ENCODE results near the gene ENTPD3. TPM values are rescaled to one million over a fixed set of nuclear protein-coding genes. Genes with fewer than 3 reads are reported as not detected.

ENTPD3 gene
- total RNA-seq, 3 donors from 2014 or later, result 1.7 to 5.5 (median 3.3) TPM

GRCh38 chr3:40387895-40388254 lies 891 bp downstream of the ENTPD3 start:
- no peak for TF ChIP-seq CTCF (IDR thresholded peaks at IDR 0.05)
- H3K4me1 ChIP-seq (ENCODE audit: low read depth), result no peaks in the 10 kb centered on the region
- H3K9me3 ChIP-seq, result no peaks in the 10 kb centered on the region
- intact Hi-C loops (cut with DNase I, micrococcal nuclease), result no loop called here
- ATAC-seq (no peak), DNase-seq (no peak)
- no peak overlapping the region for H3K4me3 ChIP-seq
- no peaks in the 10 kb centered on the region for H3K36me3 ChIP-seq (ENCODE audit: low read depth)

GRCh38 chr3:40396406-40396805 lies 9.4 kb downstream of the ENTPD3 start:
- intact Hi-C loops (cut with DNase I, micrococcal nuclease), result no loop called here
- ATAC-seq (no peak), DNase-seq (no peak)
- H3K9me3 ChIP-seq, result no peaks in the 10 kb centered on the region
- no peaks in the 10 kb centered on the region for H3K36me3 ChIP-seq (ENCODE audit: low read depth)
- H3K4me3 ChIP-seq, result no peak overlapping the region
- TF ChIP-seq CTCF (IDR thresholded peaks at IDR 0.05), result no peak
- H3K4me1 ChIP-seq (ENCODE audit: low read depth), result no peaks in the 10 kb centered on the region

- H3K4me3 ChIP-seq, result no peak overlapping the region
- no peak for TF ChIP-seq CTCF (IDR thresholded peaks at IDR 0.05)
- intact Hi-C loops (cut with DNase I, micrococcal nuclease), result no loop called here
- H3K9me3 ChIP-seq, result no peaks in the 10 kb centered on the region
- ATAC-seq (no peak), DNase-seq (no peak)
- H3K36me3 ChIP-seq (ENCODE audit: low read depth), result no peaks in the 10 kb centered on the region
- no peaks in the 10 kb centered on the region for H3K4me1 ChIP-seq (ENCODE audit: low read depth)
Measured at GRCh38 chr3:40397129-40397528, 10.1 kb downstream of the ENTPD3 start.

- no peak overlapping the region for H3K4me3 ChIP-seq
- DNase-seq, result no peak
- H3K9me3 ChIP-seq, result no peaks in the 10 kb centered on the region
- H3K4me1 ChIP-seq (ENCODE audit: low read depth), result no peaks in the 10 kb centered on the region
- no peaks in the 10 kb centered on the region for H3K36me3 ChIP-seq (ENCODE audit: low read depth)
- intact Hi-C loops (cut with DNase I, micrococcal nuclease), result no loop called here
- TF ChIP-seq CTCF (IDR thresholded peaks at IDR 0.05), result no peak
- ATAC-seq, result no peak
Measured at GRCh38 chr3:40397912-40398311, 10.9 kb downstream of the ENTPD3 start.

GRCh38 chr3:40398346-40398745 lies 11.4 kb downstream of the ENTPD3 start:
- Histone ChIP-seq H3K36me3 (ENCODE audit: low read depth) (no peaks in the 10 kb centered on the region), H3K4me1 (ENCODE audit: low read depth) (no peaks in the 10 kb centered on the region), H3K9me3 (no peaks in the 10 kb centered on the region), H3K4me3 (no peak overlapping the region)
- intact Hi-C loops (cut with DNase I, micrococcal nuclease), result no loop called here
- DNase-seq (no peak), ATAC-seq (no peak)
- no peak for TF ChIP-seq CTCF (IDR thresholded peaks at IDR 0.05)

GRCh38 chr3:40404591-40405198 lies 17.7 kb downstream of the ENTPD3 start:
- intact Hi-C loops (cut with DNase I, micrococcal nuclease), result no loop called here
- no peaks in the 10 kb centered on the region for H3K9me3 ChIP-seq
- no peaks in the 10 kb centered on the region for H3K36me3 ChIP-seq (ENCODE audit: low read depth)
- no peak for ATAC-seq
- H3K4me1 ChIP-seq (ENCODE audit: low read depth), result no peaks in the 10 kb centered on the region
- DNase-seq, result no peak
- H3K4me3 ChIP-seq, result no peak overlapping the region
- TF ChIP-seq CTCF (IDR thresholded peaks at IDR 0.05), result no peak
